Transverse colon (tissue), 4 donors: ENCODE measurements around the gene UQCC3.

Experiments
- POLR2A ChIP-seq: fragments of 450-650 bp; IDR thresholded peaks from one replicate; pipeline ENCODE4 v1.6.1; 2016; ENCODE audit warnings: antibody characterized with exemption, mild to moderate bottlenecking, moderate library complexity
- POLR2AphosphoS5 ChIP-seq, 3 donors: sonication (generic); formaldehyde crosslinking; IDR thresholded peaks; one replicate each; pipeline ENCODE4 v1.6.1; 2016; ENCODE audit warnings: antibody characterized with exemption in 3 of 3
- TF ChIP-seq, protein P1 (sequence below), 5 experiments: fragments of 200-600 bp in 3 of 5; fragments of 450-650 bp in 2 of 5; sonication (generic) in 3 of 5; IDR thresholded peaks; 1 replicate in 2 of 5; 2 replicates in 3 of 5; pipeline ENCODE4 v1.5.1; 2016 to 2017; ENCODE audit warnings: antibody characterized with exemption in 5 of 5, inconsistent platforms in 3 of 5, mild to moderate bottlenecking in 2 of 5, moderate library complexity in 1 of 5

DNA sequence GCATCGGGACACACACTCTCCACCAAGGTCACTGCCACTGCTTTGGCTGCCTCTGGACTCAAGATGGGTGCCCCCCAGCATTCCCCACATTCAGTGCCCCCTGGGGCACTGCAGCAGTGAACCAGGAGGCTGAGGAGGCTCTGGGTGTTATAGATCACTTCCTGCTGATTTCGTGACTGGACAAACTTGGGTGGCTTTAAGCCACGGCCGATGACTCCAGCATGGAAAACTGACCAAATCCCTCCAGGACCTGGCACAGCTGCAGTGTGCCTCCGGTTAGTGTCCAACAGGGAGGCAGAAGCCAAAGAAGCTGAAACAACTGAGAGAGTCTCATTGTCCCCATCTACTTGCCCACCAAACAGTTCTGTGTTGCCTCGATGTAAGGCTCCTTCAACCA, 23.9 kb upstream of the UQCC3 start:
- TF ChIP-seq, protein P1, sequence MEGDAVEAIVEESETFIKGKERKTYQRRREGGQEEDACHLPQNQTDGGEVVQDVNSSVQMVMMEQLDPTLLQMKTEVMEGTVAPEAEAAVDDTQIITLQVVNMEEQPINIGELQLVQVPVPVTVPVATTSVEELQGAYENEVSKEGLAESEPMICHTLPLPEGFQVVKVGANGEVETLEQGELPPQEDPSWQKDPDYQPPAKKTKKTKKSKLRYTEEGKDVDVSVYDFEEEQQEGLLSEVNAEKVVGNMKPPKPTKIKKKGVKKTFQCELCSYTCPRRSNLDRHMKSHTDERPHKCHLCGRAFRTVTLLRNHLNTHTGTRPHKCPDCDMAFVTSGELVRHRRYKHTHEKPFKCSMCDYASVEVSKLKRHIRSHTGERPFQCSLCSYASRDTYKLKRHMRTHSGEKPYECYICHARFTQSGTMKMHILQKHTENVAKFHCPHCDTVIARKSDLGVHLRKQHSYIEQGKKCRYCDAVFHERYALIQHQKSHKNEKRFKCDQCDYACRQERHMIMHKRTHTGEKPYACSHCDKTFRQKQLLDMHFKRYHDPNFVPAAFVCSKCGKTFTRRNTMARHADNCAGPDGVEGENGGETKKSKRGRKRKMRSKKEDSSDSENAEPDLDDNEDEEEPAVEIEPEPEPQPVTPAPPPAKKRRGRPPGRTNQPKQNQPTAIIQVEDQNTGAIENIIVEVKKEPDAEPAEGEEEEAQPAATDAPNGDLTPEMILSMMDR (IDR thresholded peaks at IDR 0.05): no peak
- no peak for TF ChIP-seq POLR2A
- TF ChIP-seq POLR2AphosphoS5 (IDR thresholded peaks at IDR 0.05): no peak
